Peyer's patch (tissue), 4 donors: ENCODE data around the gene NANS. TPM values are rescaled to one million over a fixed set of nuclear protein-coding genes. Genes with fewer than 3 reads are reported as not detected.

ENCODE experiments used
- DNase-seq, 3 donors: peaks; one replicate each; pipeline ENCODE4 v3.0.0-alpha.2; 2017 to 2019
- H3K27ac ChIP-seq, 4 donors: fragments of 200-600 bp; sonication (generic); one replicate each; pipeline ENCODE4 v1.5.1; 2016 to 2019
- H3K27me3 ChIP-seq, 2 donors: fragments of 200-600 bp; sonication (generic); one replicate each; pipeline ENCODE4 v1.5.1; 2019
- H3K36me3 ChIP-seq, 3 donors: fragments of 200-600 bp; sonication (generic); one replicate each; pipeline ENCODE4 v1.5.1; 2016 to 2019
- H3K4me1 ChIP-seq, 4 donors: fragments of 200-600 bp; sonication (generic); one replicate each; pipeline ENCODE4 v1.5.1; 2016 to 2019
- H3K4me3 ChIP-seq, 4 donors: fragments of 200-600 bp; sonication (generic); 1 replicate in 3 of 4; 2 replicates in 1 of 4; pipeline ENCODE4 v1.5.1; 2016 to 2019; ENCODE audit warnings: mild to moderate bottlenecking in 1 of 4
- H3K9me3 ChIP-seq, 4 donors: fragments of 200-600 bp; sonication (generic); one replicate each; pipeline ENCODE4 v1.5.1; 2016 to 2019; ENCODE audit warnings: mild to moderate bottlenecking in 1 of 4
- CTCF ChIP-seq, 6 experiments: fragments of 450-650 bp in 4 of 6; fragments of 200-600 bp in 2 of 6; sonication (generic) in 1 of 6; IDR thresholded peaks; one replicate each; pipeline ENCODE4 v1.5.1; 2017 to 2019; ENCODE audit warnings: antibody characterized with exemption in 6 of 6, mild to moderate bottlenecking in 3 of 6, moderate library complexity in 1 of 6
- POLR2A ChIP-seq, 2 donors: fragments of 450-650 bp; IDR thresholded peaks; one replicate each; pipeline ENCODE4 v1.5.1; 2017; ENCODE audit warnings: antibody characterized with exemption in 2 of 2, mild to moderate bottlenecking in 2 of 2, moderate library complexity in 2 of 2
- total RNA-seq, 4 donors: library from RNA; depleted of rRNA; stranded (reverse); fragments of >200 nt; gene quantifications; one replicate each; pipeline ENCODE4 v1.1.0, GENCODE V29; 2016

Gene NANS
- total RNA-seq, 4 donors from 2014 or later: 46.4 to 90.8 (median 76.7) TPM

- Histone ChIP-seq H3K9me3 (no peaks in the 10 kb centered on the region), H3K4me3 (no peak overlapping the region), H3K36me3 (peaks cover 0 to 86% (median 2%) of the 10 kb centered on the region in 3 donors), H3K4me1 (peaks cover 0 to 3% (median 0%) of the 10 kb centered on the region in 4 donors), H3K27ac (no peak overlapping the region), H3K27me3 (no peaks in the 10 kb centered on the region)
- TF ChIP-seq POLR2A (IDR thresholded peaks at IDR 0.05) (no peak), CTCF (IDR thresholded peaks at IDR 0.05) (no peak)
- DNase-seq: peak in 2 of 3 donors; percentile 39 to 79
Measured at GRCh38 chr9:98010445-98010844, 46.1 kb upstream of the NANS start.

- no peaks in the 10 kb centered on the region for H3K9me3 ChIP-seq
- peaks cover 0 to 86% (median 2%) of the 10 kb centered on the region in 3 donors for H3K36me3 ChIP-seq
- peaks cover 0 to 3% (median 0%) of the 10 kb centered on the region in 4 donors for H3K4me1 ChIP-seq
- peak overlapping the region in 1 of 4 donors; percentile 16 for H3K27ac ChIP-seq
- no peak for TF ChIP-seq CTCF (IDR thresholded peaks at IDR 0.05)
- no peak for TF ChIP-seq POLR2A (IDR thresholded peaks at IDR 0.05)
- H3K27me3 ChIP-seq: no peaks in the 10 kb centered on the region
- no peak for DNase-seq
- H3K4me3 ChIP-seq: no peak overlapping the region
Measured at GRCh38 chr9:98011122-98011521, 45.4 kb upstream of the NANS start.

- H3K36me3 ChIP-seq: peaks cover 0 to 72% (median 0%) of the 10 kb centered on the region in 3 donors
- H3K27me3 ChIP-seq: no peaks in the 10 kb centered on the region
- no peaks in the 10 kb centered on the region for H3K9me3 ChIP-seq
- no peak overlapping the region for H3K27ac ChIP-seq
- TF ChIP-seq CTCF (IDR thresholded peaks at IDR 0.05): no peak
- no peak for TF ChIP-seq POLR2A (IDR thresholded peaks at IDR 0.05)
- no peak for DNase-seq
- H3K4me1 ChIP-seq: peaks cover 0 to 9% (median 0%) of the 10 kb centered on the region in 4 donors
- H3K4me3 ChIP-seq: no peak overlapping the region
Measured at GRCh38 chr9:98016137-98016680, 40.3 kb upstream of the NANS start.

GRCh38 chr9:98017306-98017705, 39.2 kb upstream of the NANS start:
- H3K36me3 ChIP-seq: peaks cover 0 to 61% (median 0%) of the 10 kb centered on the region in 3 donors
- H3K4me3 ChIP-seq: no peak overlapping the region
- no peak for DNase-seq
- peak overlapping the region in 1 of 4 donors; percentile 59 for H3K27ac ChIP-seq
- H3K4me1 ChIP-seq: peaks cover 0 to 9% (median 0%) of the 10 kb centered on the region in 4 donors
- no peaks in the 10 kb centered on the region for H3K27me3 ChIP-seq
- TF ChIP-seq POLR2A (IDR thresholded peaks at IDR 0.05) (no peak), CTCF (IDR thresholded peaks at IDR 0.05) (no peak)
- no peaks in the 10 kb centered on the region for H3K9me3 ChIP-seq

GRCh38 chr9:98018347-98018746, 38.2 kb upstream of the NANS start:
- no peak for DNase-seq
- H3K36me3 ChIP-seq: peaks cover 0 to 51% (median 0%) of the 10 kb centered on the region in 3 donors

More at GRCh38 chr9:98018347-98018746, 38.2 kb upstream of the NANS start:
- Histone ChIP-seq H3K27me3 (no peaks in the 10 kb centered on the region), H3K4me1 (peaks cover 0 to 9% (median 0%) of the 10 kb centered on the region in 4 donors), H3K9me3 (no peaks in the 10 kb centered on the region), H3K4me3 (no peak overlapping the region), H3K27ac (peak overlapping the region in 1 of 4 donors; percentile 90)
- TF ChIP-seq CTCF (IDR thresholded peaks at IDR 0.05): no peak
- TF ChIP-seq POLR2A (IDR thresholded peaks at IDR 0.05): no peak
